GM23338 (cell line): ENCODE results near the gene ATP1B4.

Source experiments
- CREB1 ChIP-seq: fragments of 250-450 bp; sonication (Bioruptor Pico); IDR thresholded peaks from 2 replicates; pipeline ENCODE4 v1.5.0; 2020; ENCODE audit warnings: low read depth, mild to moderate bottlenecking, moderate library complexity
- CTCF ChIP-seq, 2 experiments: fragments of 200-600 bp in 1 of 2; sonication (generic) in 1 of 2; conservative IDR thresholded peaks; 2 replicates each; pipeline versions ENCODE4 v1.5.1 to v1.6.1; 2016 to 2017; ENCODE audit warnings: antibody characterized with exemption in 2 of 2, low read depth in 2 of 2, mild to moderate bottlenecking in 2 of 2, moderate library complexity in 1 of 2
- ETS1 ChIP-seq: IDR thresholded peaks from 2 replicates; pipeline ENCODE4 v1.6.1; 2016; ENCODE audit warnings: antibody characterized with exemption
- EZH2 ChIP-seq: fragments of 200-600 bp; sonication (generic); IDR thresholded peaks from one replicate; pipeline ENCODE4 v1.8.0; 2017; ENCODE audit warnings: antibody characterized with exemption, mild to moderate bottlenecking, low read depth; ENCODE audit not compliant: unreplicated experiment
- EZH2phosphoT487 ChIP-seq: fragments of 200-600 bp; sonication (generic); IDR thresholded peaks from one replicate; pipeline ENCODE4 v1.8.1; 2018; ENCODE audit warnings: antibody characterized with exemption; ENCODE audit not compliant: unreplicated experiment
- JUNB ChIP-seq: IDR thresholded peaks from one replicate; pipeline ENCODE4 v1.6.1; 2016; ENCODE audit warnings: antibody characterized with exemption; ENCODE audit not compliant: unreplicated experiment
- NANOG ChIP-seq: IDR thresholded peaks from 2 replicates; pipeline ENCODE4 v1.6.1; 2016; ENCODE audit warnings: antibody characterized with exemption, borderline replicate concordance
- POLR2AphosphoS5 ChIP-seq: IDR thresholded peaks from 2 replicates; pipeline ENCODE4 v1.6.1; 2016; ENCODE audit warnings: antibody characterized with exemption, low read depth
- REST ChIP-seq: IDR thresholded peaks from one replicate; pipeline ENCODE4 v1.6.1; 2018; ENCODE audit warnings: antibody characterized with exemption; ENCODE audit not compliant: unreplicated experiment
- STAT1 ChIP-seq: IDR thresholded peaks from one replicate; pipeline ENCODE4 v1.6.1; 2016; ENCODE audit warnings: antibody characterized with exemption; ENCODE audit not compliant: unreplicated experiment
- ZNF114 ChIP-seq: fragments of 250-450 bp; sonication (Bioruptor Pico); IDR thresholded peaks from 2 replicates; pipeline ENCODE4 v1.5.0; 2020; ENCODE audit warnings: mild to moderate bottlenecking, moderate library complexity
- ZNF331 ChIP-seq: fragments of 250-450 bp; sonication (Bioruptor Pico); IDR thresholded peaks from 2 replicates; pipeline ENCODE4 v1.5.0; 2020; ENCODE audit warnings: low read depth, mild to moderate bottlenecking, moderate library complexity
- ZNF462 ChIP-seq: fragments of 250-450 bp; sonication (Bioruptor Pico); IDR thresholded peaks from 2 replicates; pipeline ENCODE4 v1.5.0; 2020; ENCODE audit warnings: mild to moderate bottlenecking, moderate library complexity

GRCh38 chrX:120331116-120331515 is 30.8 kb upstream of the ATP1B4 start:
- no peak for TF ChIP-seq REST
- TF ChIP-seq CTCF (conservative IDR thresholded peaks at IDR 0.05; ENCODE audit: low read depth in 2 of 2), result no peak
- no peak for TF ChIP-seq EZH2
- no peak for TF ChIP-seq POLR2AphosphoS5
- TF ChIP-seq EZH2phosphoT487, result no peak
- no peak for TF ChIP-seq ZNF331
- TF ChIP-seq JUNB, result no peak
- TF ChIP-seq ZNF114 (CRISPR knock-in tag), result no peak
- TF ChIP-seq ZNF462, result no peak
- TF ChIP-seq ETS1, result no peak
- no peak for TF ChIP-seq CREB1 (CRISPR knock-in tag)
- TF ChIP-seq NANOG, result no peak
- TF ChIP-seq STAT1, result no peak
